Stimulated activated CD8-positive, alpha-beta memory T cell treated with anti-CD3 and anti-CD28 coated beads, Interleukin-4, amount 100 ng/mL, for 48 hours (primary cell): ENCODE measurements around the gene MYBPC1.
"Not testable (repeated sequence)": the region's sequence is repeated elsewhere in the genome, so short reads cannot be mapped to it uniquely, and the experiment has no call there.

Experiments used
- DNase-seq: peaks from one replicate; pipeline ENCODE4 v3.0.0-alpha.2; 2020

The MYBPC1 gene

GRCh38 chr12:101594700-101595099 lies at the start of gene MYBPC1:
Gene MYBPC1, plus strand, starts transcription at chr12:101594971. Its CDS starts 100 bp downstream, at chr12:101595071.
- DNase-seq: no peak

GRCh38 chr12:101551362-101552114 lies 43.2 kb upstream of the MYBPC1 start:
- no peak for DNase-seq

DNA sequence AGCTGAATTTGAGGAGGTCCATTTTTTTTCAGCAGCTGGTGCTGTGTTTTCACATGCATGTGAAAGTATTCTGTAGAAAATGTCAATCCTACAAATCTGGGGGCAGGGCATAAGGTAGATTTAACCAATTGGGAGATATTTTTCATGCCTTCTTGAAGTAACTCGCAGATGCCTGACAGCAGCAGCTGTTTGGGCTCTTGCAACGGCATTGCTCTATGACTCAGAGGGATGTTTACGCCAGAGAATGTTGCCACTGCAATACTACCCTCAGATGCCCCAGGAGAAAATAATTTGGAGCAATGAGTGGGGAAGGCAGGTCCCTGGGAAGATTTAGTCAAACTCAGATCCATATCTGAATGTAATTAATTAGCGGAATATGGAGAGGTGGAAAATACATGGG lies 42.5 kb upstream of the MYBPC1 start:
- no peak for DNase-seq

DNA sequence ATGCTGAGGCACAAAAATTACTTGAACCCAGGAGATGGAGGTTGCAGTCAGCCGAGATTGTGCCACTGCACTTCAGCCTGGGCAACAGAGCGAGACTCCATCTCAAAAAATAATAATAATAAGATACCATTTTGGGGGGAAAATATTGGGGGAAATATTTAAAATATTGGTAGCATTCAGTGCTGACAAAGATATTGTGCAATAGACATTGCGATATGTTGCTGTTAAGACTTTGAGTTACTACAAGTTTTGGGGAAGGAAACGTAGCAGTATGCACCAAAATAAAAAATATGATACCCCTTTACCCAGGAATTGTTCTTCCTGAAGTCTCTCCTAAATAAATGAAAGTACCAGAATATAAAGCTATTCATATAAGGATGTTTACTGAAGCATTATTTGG lies 37.7 kb upstream of the MYBPC1 start:
- DNase-seq: no peak

- not testable (repeated sequence) for DNase-seq
These were observed 36.0 kb upstream of the MYBPC1 start for GRCh38 chr12:101558726-101559125.

GRCh38 chr12:101563212-101563611 lies 31.6 kb upstream of the MYBPC1 start:
- DNase-seq: no peak

GRCh38 chr12:101564912-101565311 lies 29.9 kb upstream of the MYBPC1 start:
- DNase-seq: no peak

GRCh38 chr12:101566318-101566717 lies 28.5 kb upstream of the MYBPC1 start:
- no peak for DNase-seq

DNA sequence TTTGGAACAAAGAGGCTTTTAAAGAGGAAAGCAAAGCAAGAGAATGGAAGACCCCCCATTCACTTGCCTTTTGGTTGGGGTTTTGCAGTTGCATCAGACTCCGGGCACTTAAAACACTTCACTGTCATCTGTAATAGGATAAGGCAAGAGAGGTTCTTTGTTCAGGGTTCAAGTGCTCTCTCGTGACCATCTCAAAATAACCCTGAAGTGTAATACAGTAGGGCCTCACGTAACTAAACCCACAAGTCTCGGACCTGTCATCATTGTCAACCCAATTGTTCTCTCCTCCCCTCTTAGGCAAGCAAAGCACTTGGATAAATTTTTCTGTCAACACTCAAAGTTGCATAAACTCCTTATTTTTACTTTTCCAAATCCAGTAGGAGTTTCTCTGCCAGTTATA lies 26.9 kb upstream of the MYBPC1 start:
- no peak for DNase-seq

- no peak for DNase-seq
These were observed 24.7 kb upstream of the MYBPC1 start for GRCh38 chr12:101570047-101570446.

DNA sequence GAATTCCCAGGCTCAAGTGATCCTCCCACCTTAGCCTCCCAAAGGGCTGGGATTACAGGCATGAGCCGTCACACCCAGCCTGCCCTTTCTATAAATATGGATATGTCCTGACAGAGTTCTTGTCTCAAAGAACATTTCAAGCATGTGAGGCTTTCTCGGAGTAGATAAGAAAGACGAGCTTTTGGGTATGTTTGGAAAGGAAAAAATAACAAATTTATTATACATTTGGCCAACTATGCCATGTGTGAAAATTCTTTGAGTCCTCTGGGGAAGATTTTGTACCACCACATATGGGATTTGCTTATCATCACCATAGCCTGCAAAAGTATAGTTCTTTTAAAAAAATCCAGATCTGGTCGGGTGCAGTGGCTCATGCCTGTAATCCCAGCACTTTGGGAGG lies 23.7 kb upstream of the MYBPC1 start:
- no peak for DNase-seq

DNA sequence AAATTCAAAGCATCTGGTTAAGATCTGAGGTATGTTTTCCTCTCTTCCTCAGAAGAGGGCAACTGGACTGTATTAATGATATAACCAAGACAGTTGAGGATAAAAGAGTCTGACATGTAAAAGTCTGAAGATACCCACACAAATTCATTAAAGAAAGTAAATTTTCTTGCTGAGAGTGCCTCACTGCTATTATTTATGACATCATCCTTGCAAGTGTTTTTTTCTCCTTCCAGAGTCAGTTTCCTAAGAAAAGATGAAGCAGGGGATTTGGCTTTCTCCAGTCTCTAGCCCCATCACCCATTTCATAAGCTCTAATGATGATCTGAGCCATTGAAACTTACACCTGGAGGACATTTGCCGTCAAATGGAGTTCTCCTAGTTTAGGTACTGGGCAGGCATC lies 21.0 kb upstream of the MYBPC1 start:
- DNase-seq: no peak

DNA sequence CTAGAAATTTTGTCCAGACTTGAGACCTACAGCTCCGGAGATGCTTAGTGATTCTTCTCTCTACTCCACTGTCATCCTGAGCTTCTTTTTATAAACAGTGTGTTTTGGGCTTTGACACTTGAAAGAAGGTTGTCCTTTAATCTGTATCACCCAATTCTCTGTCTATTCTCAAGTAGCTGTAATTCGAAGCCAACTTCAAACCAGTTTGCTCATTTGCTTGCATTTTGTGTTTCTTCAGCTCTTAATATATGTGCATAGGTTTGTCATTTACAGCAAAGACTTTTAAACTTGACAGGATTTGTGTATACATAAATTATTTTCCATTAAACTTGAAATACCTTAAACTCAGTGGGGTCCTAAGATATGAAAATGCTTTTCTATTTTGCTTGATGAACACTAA lies 16.4 kb upstream of the MYBPC1 start:
- DNase-seq: no peak

GRCh38 chr12:101581190-101581589 lies 13.6 kb upstream of the MYBPC1 start:
- no peak for DNase-seq

DNA sequence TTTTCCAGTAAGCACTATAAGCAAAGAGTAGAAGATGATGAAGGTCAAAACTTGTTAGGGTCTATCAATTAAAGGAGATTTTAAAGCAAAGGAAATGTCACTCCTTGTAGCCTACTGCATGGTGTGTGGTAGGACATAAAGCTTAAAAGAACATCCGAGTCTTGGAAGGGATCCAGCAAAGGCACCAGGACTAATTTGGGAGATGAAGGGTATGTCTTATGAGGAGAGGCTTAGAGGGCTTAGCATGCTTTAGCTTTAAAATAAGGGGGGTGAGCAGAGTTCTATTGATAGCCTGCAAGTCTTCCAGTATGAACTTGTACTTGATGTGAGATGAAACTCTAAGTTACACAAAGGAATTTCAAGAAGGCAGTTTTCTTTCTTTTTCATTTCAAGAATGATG lies 11.8 kb upstream of the MYBPC1 start:
- DNase-seq: no peak

GRCh38 chr12:101590383-101590782 lies 4.4 kb upstream of the MYBPC1 start:
- DNase-seq: no peak

GRCh38 chr12:101591781-101592180 lies 3.0 kb upstream of the MYBPC1 start:
- no peak for DNase-seq

- no peak for DNase-seq
These were observed 2.3 kb upstream of the MYBPC1 start for GRCh38 chr12:101592448-101592847.

- no peak for DNase-seq
These were observed 1.9 kb upstream of the MYBPC1 start for GRCh38 chr12:101592921-101593320.

DNA sequence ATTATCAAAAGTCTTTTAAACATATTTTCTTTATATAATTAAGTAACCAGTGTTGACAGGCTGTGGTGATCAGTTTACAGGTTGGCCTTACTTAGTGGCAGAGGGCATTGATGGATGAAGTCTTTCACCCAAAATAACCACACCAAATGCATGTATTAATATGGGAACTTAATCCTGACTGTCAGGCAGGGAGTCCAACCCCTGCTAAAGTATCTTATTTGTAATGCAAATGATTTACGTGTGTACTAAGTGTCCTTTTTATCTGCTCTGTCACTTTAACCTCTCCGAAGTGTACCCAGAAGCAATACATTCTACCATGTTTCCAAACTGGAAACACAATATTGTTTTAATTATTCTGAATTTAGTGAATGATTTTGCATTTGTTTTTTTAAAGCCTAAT lies 1.4 kb downstream of the MYBPC1 start:
- DNase-seq: no peak

GRCh38 chr12:101597164-101597563 lies 2.4 kb downstream of the MYBPC1 start:
- DNase-seq: no peak

- no peak for DNase-seq
These were observed 3.7 kb downstream of the MYBPC1 start for GRCh38 chr12:101598483-101598882.

DNA sequence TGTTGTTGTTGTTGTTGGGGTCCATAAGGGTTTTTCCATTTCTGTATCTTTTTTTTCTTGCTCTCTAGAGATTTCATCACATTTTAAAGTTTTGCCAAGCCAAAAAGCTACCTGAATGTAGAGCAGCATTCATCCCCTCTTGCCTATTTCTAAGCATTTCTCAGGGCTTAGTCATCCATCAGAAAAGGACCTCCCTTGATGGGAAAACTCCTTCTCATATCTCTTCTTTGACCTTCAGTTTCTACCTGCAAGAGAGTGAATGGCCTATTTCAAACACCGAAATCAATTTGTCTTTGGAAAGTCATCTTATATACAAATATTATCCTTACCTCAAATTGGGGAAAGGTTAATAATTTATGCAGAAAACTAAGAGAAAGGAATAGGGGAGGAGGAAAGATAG lies 4.5 kb downstream of the MYBPC1 start:
- DNase-seq: no peak

GRCh38 chr12:101599771-101600484 lies 5.2 kb downstream of the MYBPC1 start:
- DNase-seq: no peak

DNA sequence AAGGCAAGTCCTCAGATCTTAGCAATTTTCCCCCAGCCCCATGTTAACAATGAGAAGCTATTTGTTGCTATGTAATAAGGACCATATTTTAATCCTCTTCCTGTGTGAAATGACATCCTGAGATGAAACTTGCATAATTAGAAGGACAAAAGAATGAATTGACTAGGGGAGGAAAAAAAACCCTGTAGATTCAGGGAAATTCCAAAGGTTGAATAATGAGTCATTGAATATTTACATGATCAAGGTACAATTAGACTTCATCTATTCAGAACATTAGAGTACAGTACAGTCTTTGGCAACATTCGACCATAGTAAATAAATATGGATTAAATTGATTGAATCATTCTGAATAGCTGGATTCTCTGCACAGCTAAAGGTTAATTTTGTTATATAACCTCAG lies 9.4 kb downstream of the MYBPC1 start:
- DNase-seq: no peak
